HCT116 (cell line): ENCODE data around the gene PLOD1. TPM values are rescaled to one million over a fixed set of nuclear protein-coding genes. Genes with fewer than 3 reads are reported as not detected.
A peak's percentile ranks its signal among the peaks of the same experiment; 100 is the strongest.

Experiments used
- ATAC-seq: fragments of 200-7000 bp; cut with Tn5 transposase; 2 replicates; pipeline ENCODE4 v1.9.1; 2020; ENCODE audit warnings: mild to moderate bottlenecking, moderate library complexity
- BruUV-seq: library from RNA; stranded (reverse); fragments of 400-500 nt; replicated peaks from 2 replicates; lab custom pipeline; 2021; lab: Mats Ljungman, UMichigan
- CTCF ChIA-PET: fragments of 300-600 bp; sonication (Branson Sonifier 250); formaldehyde crosslinking; loops from one replicate; lab custom pipeline; 2021; ENCODE audit warnings: antibody characterized with exemption; lab: Charles Lee
- POLR2A ChIA-PET: fragments of 300-600, 350-600 bp; sonication (Branson Sonifier 250); formaldehyde crosslinking; loops from one replicate; lab custom pipeline; 2021; ENCODE audit warnings: antibody characterized with exemption; lab: Charles Lee
- RAD21 ChIA-PET, 2 experiments: fragments of 300-600 bp; sonication (Branson Sonifier 250); formaldehyde crosslinking; loops; one replicate each; lab custom pipeline; 2023; ENCODE audit warnings: low total read pairs in 2 of 2; ENCODE audit not compliant: uncharacterized antibody in 2 of 2, unreplicated experiment in 2 of 2, low non-redundant PET in 1 of 2; lab: Charles Lee
- DNase-seq: peaks from one replicate; pipeline ENCODE4 v3.0.0-alpha.2; 2010; ENCODE audit warnings: low read depth, low spot score
- H2AFZ ChIP-seq: fragments of 200-600 bp; shearing (Covaris generic), sonication (generic); 2 replicates; pipeline ENCODE4 v1.6.1; 2017; ENCODE audit warnings: low read depth, mixed run types, mixed read lengths, antibody characterized with exemption, low read length; ENCODE audit not compliant: poor library complexity, severe bottlenecking
- H3K27ac ChIP-seq: 2 replicates; pipeline ENCODE4 v1.5.1; 2012; ENCODE audit warnings: low read depth, low read length
- H3K27me3 ChIP-seq: fragments of 200-600 bp; sonication (generic); 2 replicates; pipeline ENCODE4 v1.6.1; 2016; ENCODE audit warnings: mixed run types, low read length, mixed read lengths; ENCODE audit not compliant: insufficient read depth
- H3K36me3 ChIP-seq, 2 experiments: fragments of 200-500 bp in 1 of 2; fragments of 200-600 bp in 1 of 2; sonication (Bioruptor generic) in 1 of 2; sonication (generic) in 1 of 2; 2 replicates each; pipeline versions ENCODE4 v1.5.1 to v1.6.1; 2014 to 2016; ENCODE audit warnings: low read length in 2 of 2, inconsistent platforms in 1 of 2, mixed read lengths in 1 of 2, mixed run types in 1 of 2; ENCODE audit not compliant: insufficient read depth in 2 of 2, control insufficient read depth in 1 of 2
- H3K4me1 ChIP-seq, 2 experiments: fragments of 200-600 bp in 1 of 2; sonication (generic) in 1 of 2; 2 replicates each; pipeline versions ENCODE4 v1.5.1 to v1.6.1; 2012 to 2017; ENCODE audit warnings: low read length in 2 of 2, inconsistent platforms in 1 of 2, mild to moderate bottlenecking in 1 of 2, mixed read lengths in 1 of 2, mixed run types in 1 of 2, moderate library complexity in 1 of 2; ENCODE audit not compliant: insufficient read depth in 2 of 2, control insufficient read depth in 1 of 2
- H3K4me2 ChIP-seq: fragments of 200-600 bp; sonication (generic); 2 replicates; pipeline ENCODE4 v1.6.1; 2017; ENCODE audit warnings: mixed run types, low read length, mixed read lengths
- H3K4me3 ChIP-seq, 2 experiments: fragments of 200-600 bp in 1 of 2; sonication (generic) in 1 of 2; replicated peaks in 1 of 2; 2 replicates each; pipeline ENCODE4 v1.5.1; 2011 to 2016; ENCODE audit warnings: low read length in 2 of 2, control low read depth in 1 of 2, low read depth in 1 of 2, mild to moderate bottlenecking in 1 of 2, mixed read lengths in 1 of 2, mixed run types in 1 of 2
- H3K79me2 ChIP-seq: fragments of 200-600 bp; sonication (generic); 2 replicates; pipeline ENCODE4 v1.6.1; 2017; ENCODE audit warnings: mild to moderate bottlenecking, mixed run types, low read length, moderate library complexity, mixed read lengths; ENCODE audit not compliant: insufficient read depth
- H3K9ac ChIP-seq: fragments of 200-600 bp; sonication (generic); 2 replicates; pipeline ENCODE4 v1.6.1; 2016; ENCODE audit warnings: low read length, mixed read lengths
- H3K9me2 ChIP-seq: fragments of 200-600 bp; sonication (generic), shearing (Covaris generic); 2 replicates; pipeline ENCODE4 v1.6.1; 2017; ENCODE audit warnings: mixed run types, mild to moderate bottlenecking, moderate library complexity; ENCODE audit not compliant: insufficient read depth
- H3K9me3 ChIP-seq, 2 experiments: fragments of 200-500 bp in 1 of 2; fragments of 200-600 bp in 1 of 2; sonication (Bioruptor generic) in 1 of 2; sonication (generic) in 1 of 2; 2 replicates each; pipeline ENCODE4 v1.6.1; 2014 to 2017; ENCODE audit warnings: low read length in 2 of 2, mixed read lengths in 2 of 2, inconsistent platforms in 1 of 2, low read depth in 1 of 2, mild to moderate bottlenecking in 1 of 2, mixed run types in 1 of 2, moderate library complexity in 1 of 2; ENCODE audit not compliant: control insufficient read depth in 1 of 2, insufficient read depth in 1 of 2
- H4K20me1 ChIP-seq: fragments of 200-600 bp; sonication (generic), shearing (Covaris generic); 2 replicates; pipeline ENCODE4 v1.6.1; 2017; ENCODE audit warnings: mixed run types, mild to moderate bottlenecking, moderate library complexity; ENCODE audit not compliant: insufficient read depth
- CBX3 ChIP-seq: IDR thresholded peaks from 2 replicates; pipeline ENCODE4 v1.6.1; 2012; ENCODE audit warnings: low read depth
- CEBPB ChIP-seq: IDR thresholded peaks from 2 replicates; pipeline ENCODE4 v1.6.1; 2012; ENCODE audit warnings: low read depth
- EGR1 ChIP-seq: IDR thresholded peaks from 2 replicates; pipeline ENCODE4 v1.6.1; 2012; ENCODE audit warnings: low read depth
- JUND ChIP-seq: IDR thresholded peaks from 2 replicates; pipeline ENCODE4 v1.6.1; 2012
- POLR2AphosphoS5 ChIP-seq: IDR thresholded peaks from 2 replicates; pipeline ENCODE4 v1.6.1; 2011; ENCODE audit warnings: mild to moderate bottlenecking, low read depth, low read length, moderate library complexity
- RAD21 ChIP-seq: IDR thresholded peaks from 2 replicates; pipeline ENCODE4 v1.6.1; 2012; ENCODE audit warnings: low read depth, mild to moderate bottlenecking
- SP1 ChIP-seq: IDR thresholded peaks from 2 replicates; pipeline ENCODE4 v1.6.1; 2012; ENCODE audit warnings: low read depth
- TCF7L2 ChIP-seq: IDR thresholded peaks from 2 replicates; pipeline ENCODE4 v1.7.0; 2011; ENCODE audit warnings: borderline replicate concordance, inconsistent platforms; ENCODE audit not compliant: insufficient read depth, insufficient read length; ENCODE audit errors: extremely low read depth
- ZNF274 ChIP-seq: fragments of 200-500 bp; sonication (Bioruptor generic); IDR thresholded peaks from 2 replicates; pipeline ENCODE4 v1.6.1; 2014; ENCODE audit warnings: mild to moderate bottlenecking, low read depth, low read length, inconsistent platforms
- intact Hi-C: fragments of 100-400 bp; cut with micrococcal nuclease; formaldehyde crosslinking; loops from 2 replicates; pipeline ENCODE4 v1.10.0; 2022
- total RNA-seq: library from RNA; stranded (reverse); gene quantifications from one replicate; pipeline ENCODE4 v1.2.1, GENCODE V29; 2021; ENCODE audit not compliant: unreplicated experiment
- TF ChIP-seq, protein P1 (sequence below): IDR thresholded peaks from 2 replicates; pipeline ENCODE4 v1.6.1; 2012
- TF ChIP-seq, protein P2 (sequence below): IDR thresholded peaks from 2 replicates; pipeline ENCODE4 v1.6.1; 2012
- TF ChIP-seq, protein P3 (sequence below): IDR thresholded peaks from 2 replicates; pipeline ENCODE4 v1.6.1; 2012; ENCODE audit warnings: low read depth

Gene PLOD1
- total RNA-seq, 1 experiment from 2014 or later, result 175 TPM

DNA sequence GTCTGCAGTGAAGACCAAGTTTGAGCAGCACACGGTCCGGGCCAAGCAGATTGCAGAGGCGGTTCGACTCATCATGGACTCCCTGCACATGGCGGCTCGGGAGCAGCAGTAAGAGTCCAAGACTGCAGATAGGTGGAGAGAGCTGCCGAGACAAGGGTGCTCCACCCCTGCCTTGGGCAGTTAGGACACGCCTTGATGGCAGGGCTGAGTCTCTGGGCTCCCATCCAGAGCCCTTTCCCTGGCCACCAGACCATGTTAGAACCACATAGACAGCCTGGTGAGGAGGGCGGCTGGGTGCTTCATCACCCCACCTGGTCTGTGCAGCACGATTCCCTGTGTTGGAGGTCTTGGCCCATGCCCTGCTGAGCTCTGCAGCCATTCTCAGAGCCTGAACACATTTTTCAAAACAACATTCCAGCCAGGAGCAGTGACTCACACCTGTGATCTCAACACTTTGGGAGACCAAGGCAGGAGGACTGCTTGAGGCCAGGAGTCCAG lies 67.5 kb downstream of the PLOD1 start:
- intact Hi-C loops, result no loop called here
- no peak overlapping the region for H2AFZ ChIP-seq
- no peaks in the 10 kb centered on the region for H4K20me1 ChIP-seq
- peak; percentile 19 for DNase-seq
- H3K4me2 ChIP-seq, result peak overlapping the region; percentile 24; the same call in 1 of the 2 replicates
- H3K36me3 ChIP-seq, result peaks cover 38 to 80% of the 10 kb centered on the region in 2 experiments
- no peaks in the 10 kb centered on the region for H3K27me3 ChIP-seq
- ChIA-PET POLR2A (interaction anchor here (0.9 to 1.0 kb wide), 2 partner anchors 17 to 94 kb away, joined by 3 read pairs; partner anchors contain the start of gene MIIP), RAD21 (no interaction called here), CTCF (no interaction called here)
- peak overlapping the region; percentile 15 for H3K27ac ChIP-seq
- H3K4me1 ChIP-seq, result peaks cover 0 to 14% of the 10 kb centered on the region in 2 experiments; a peak in 2 of 4 replicates
- TF ChIP-seq ZNF274 (no peak), JUND (no peak), CEBPB (no peak), CBX3 (no peak), POLR2AphosphoS5 (no peak), RAD21 (no peak), EGR1 (no peak), TCF7L2 (no peak), SP1 (0 out of 2 replicates have a peak, but pooled peaks have one; percentile 18)
- TF ChIP-seq, protein P1, sequence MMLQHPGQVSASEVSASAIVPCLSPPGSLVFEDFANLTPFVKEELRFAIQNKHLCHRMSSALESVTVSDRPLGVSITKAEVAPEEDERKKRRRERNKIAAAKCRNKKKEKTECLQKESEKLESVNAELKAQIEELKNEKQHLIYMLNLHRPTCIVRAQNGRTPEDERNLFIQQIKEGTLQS, result no peak
- TF ChIP-seq, protein P2, sequence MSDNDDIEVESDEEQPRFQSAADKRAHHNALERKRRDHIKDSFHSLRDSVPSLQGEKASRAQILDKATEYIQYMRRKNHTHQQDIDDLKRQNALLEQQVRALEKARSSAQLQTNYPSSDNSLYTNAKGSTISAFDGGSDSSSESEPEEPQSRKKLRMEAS, result peak; percentile 47; the same call in 1 of the 2 replicates
- TF ChIP-seq, protein P3, sequence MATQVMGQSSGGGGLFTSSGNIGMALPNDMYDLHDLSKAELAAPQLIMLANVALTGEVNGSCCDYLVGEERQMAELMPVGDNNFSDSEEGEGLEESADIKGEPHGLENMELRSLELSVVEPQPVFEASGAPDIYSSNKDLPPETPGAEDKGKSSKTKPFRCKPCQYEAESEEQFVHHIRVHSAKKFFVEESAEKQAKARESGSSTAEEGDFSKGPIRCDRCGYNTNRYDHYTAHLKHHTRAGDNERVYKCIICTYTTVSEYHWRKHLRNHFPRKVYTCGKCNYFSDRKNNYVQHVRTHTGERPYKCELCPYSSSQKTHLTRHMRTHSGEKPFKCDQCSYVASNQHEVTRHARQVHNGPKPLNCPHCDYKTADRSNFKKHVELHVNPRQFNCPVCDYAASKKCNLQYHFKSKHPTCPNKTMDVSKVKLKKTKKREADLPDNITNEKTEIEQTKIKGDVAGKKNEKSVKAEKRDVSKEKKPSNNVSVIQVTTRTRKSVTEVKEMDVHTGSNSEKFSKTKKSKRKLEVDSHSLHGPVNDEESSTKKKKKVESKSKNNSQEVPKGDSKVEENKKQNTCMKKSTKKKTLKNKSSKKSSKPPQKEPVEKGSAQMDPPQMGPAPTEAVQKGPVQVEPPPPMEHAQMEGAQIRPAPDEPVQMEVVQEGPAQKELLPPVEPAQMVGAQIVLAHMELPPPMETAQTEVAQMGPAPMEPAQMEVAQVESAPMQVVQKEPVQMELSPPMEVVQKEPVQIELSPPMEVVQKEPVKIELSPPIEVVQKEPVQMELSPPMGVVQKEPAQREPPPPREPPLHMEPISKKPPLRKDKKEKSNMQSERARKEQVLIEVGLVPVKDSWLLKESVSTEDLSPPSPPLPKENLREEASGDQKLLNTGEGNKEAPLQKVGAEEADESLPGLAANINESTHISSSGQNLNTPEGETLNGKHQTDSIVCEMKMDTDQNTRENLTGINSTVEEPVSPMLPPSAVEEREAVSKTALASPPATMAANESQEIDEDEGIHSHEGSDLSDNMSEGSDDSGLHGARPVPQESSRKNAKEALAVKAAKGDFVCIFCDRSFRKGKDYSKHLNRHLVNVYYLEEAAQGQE, result no peak
- H3K79me2 ChIP-seq, result no peaks in the 10 kb centered on the region
- ATAC-seq, result peak; percentile 73
- no peak overlapping the region for H3K9ac ChIP-seq
- H3K9me2 ChIP-seq, result no peaks in the 10 kb centered on the region
- no peaks in the 10 kb centered on the region for H3K9me3 ChIP-seq
- H3K4me3 ChIP-seq, result no peak overlapping the region
- BruUV-seq, result TSS peak; percentile 26
